K562 (cell line): ENCODE measurements around the gene HMCN2. TPM values are rescaled to one million over a fixed set of nuclear protein-coding genes. Genes with fewer than 3 reads are reported as not detected.

Experiments
- ATAC-seq: fragments of 200-7000 bp; cut with Tn5 transposase; 3 replicates; pipeline ENCODE4 v1.9.1; 2020; ENCODE audit warnings: moderate library complexity
- BruUV-seq: library from RNA; stranded (reverse); fragments of 400-500 nt; replicated peaks from 2 replicates; lab custom pipeline; 2021; lab: Mats Ljungman, UMichigan
- CTCF ChIA-PET: fragments of 300-600 bp; formaldehyde crosslinking; extraction: SDS; loops from one replicate; lab custom pipeline; 2021; ENCODE audit warnings: low intra/inter-chr PET ratio; lab: Yijun Ruan, JAX
- POLR2A ChIA-PET: fragments of 300-600, 350-650 bp; sonication (Branson Sonifier 250); formaldehyde crosslinking; extraction: SDS; loops from one replicate; lab custom pipeline; 2021; ENCODE audit warnings: antibody characterized with exemption, inconsistent platforms; lab: Yijun Ruan, JAX
- DNase-seq, 4 experiments: peaks; one replicate each; pipeline versions ENCODE4 v3.0.0 to v3.0.0-alpha.2; 2011 to 2018; ENCODE audit warnings: low spot score in 3 of 4, mixed read lengths in 3 of 4; ENCODE audit errors: extremely low read depth in 1 of 4
- FAIRE-seq: peaks from 2 replicates; lab custom pipeline; 2011; peaks lifted over from hg19 to GRCh38; lab: Jason Lieb, UNC
- H2AFZ ChIP-seq: 2 replicates; pipeline ENCODE4 v1.6.0; 2011; ENCODE audit warnings: low read depth, low read length, control low read depth, inconsistent platforms
- H3K27ac ChIP-seq: fragments of 200-600 bp; 3 replicates; pipeline ENCODE4 v1.8.0; 2011; ENCODE audit warnings: low read depth, mild to moderate bottlenecking, control low read depth, inconsistent platforms, low read length, moderate library complexity, mixed read lengths; ENCODE audit errors: extremely low read depth
- H3K27me3 ChIP-seq, 2 experiments: fragments of 300-600 bp in 1 of 2; 2 replicates in 1 of 2; 3 replicates in 1 of 2; pipeline versions ENCODE4 v1.6.0 to v1.8.0; 2011; ENCODE audit warnings: inconsistent platforms in 2 of 2, low read length in 2 of 2, mild to moderate bottlenecking in 1 of 2, mixed read lengths in 1 of 2, moderate library complexity in 1 of 2; ENCODE audit not compliant: control insufficient read depth in 2 of 2, insufficient read depth in 2 of 2
- H3K36me3 ChIP-seq: fragments of 300-600 bp; 3 replicates; pipeline ENCODE4 v1.8.0; 2011; ENCODE audit warnings: mild to moderate bottlenecking, low read length, inconsistent platforms; ENCODE audit not compliant: control insufficient read depth, insufficient read depth
- H3K4me1 ChIP-seq, 2 experiments: fragments of 200-600 bp in 1 of 2; replicated peaks in 1 of 2; 2 replicates in 1 of 2; 3 replicates in 1 of 2; pipeline versions ENCODE4 v1.5.1 to v1.8.0; 2011; ENCODE audit warnings: inconsistent platforms in 2 of 2, low read length in 2 of 2, mild to moderate bottlenecking in 1 of 2, mixed read lengths in 1 of 2, moderate library complexity in 1 of 2; ENCODE audit not compliant: control insufficient read depth in 2 of 2, insufficient read depth in 2 of 2
- H3K4me2 ChIP-seq: 2 replicates; pipeline ENCODE4 v1.6.1; 2011; ENCODE audit warnings: low read length, control low read depth, inconsistent platforms, mixed read lengths; ENCODE audit not compliant: insufficient read depth
- H3K4me3 ChIP-seq: fragments of 200-600 bp; sonication (generic), shearing (Covaris generic); 2 replicates; pipeline ENCODE4 v1.5.1; 2016; ENCODE audit warnings: control low read depth, inconsistent platforms
- H3K79me2 ChIP-seq: fragments of 200-600 bp; 3 replicates; pipeline ENCODE4 v1.8.0; 2011; ENCODE audit warnings: low read length, inconsistent platforms; ENCODE audit not compliant: control insufficient read depth, insufficient read depth
- H3K9ac ChIP-seq, 2 experiments: 2 replicates each; pipeline versions ENCODE4 v1.6.0 to v1.6.1; 2011; ENCODE audit warnings: low read depth in 2 of 2, low read length in 2 of 2, control low read depth in 1 of 2, inconsistent platforms in 1 of 2, mild to moderate bottlenecking in 1 of 2, mixed read lengths in 1 of 2; ENCODE audit not compliant: insufficient read depth in 1 of 2
- H3K9me1 ChIP-seq: one replicate; pipeline ENCODE4 v1.6.0; 2011; ENCODE audit warnings: inconsistent platforms, mild to moderate bottlenecking, low read length, moderate library complexity; ENCODE audit not compliant: control insufficient read depth, insufficient read depth
- H3K9me3 ChIP-seq: replicated peaks from 2 replicates; pipeline ENCODE4 v1.5.1; 2011; ENCODE audit warnings: low read depth, low read length, inconsistent platforms; ENCODE audit not compliant: control insufficient read depth, insufficient read depth
- H4K20me1 ChIP-seq: replicated peaks from 2 replicates; pipeline ENCODE4 v1.6.1; 2011; ENCODE audit warnings: low read length, inconsistent platforms, mixed read lengths; ENCODE audit not compliant: control insufficient read depth, insufficient read depth
- ADNP ChIP-seq: fragments of 200-800 bp; sonication (Bioruptor generic); IDR thresholded peaks from 2 replicates; pipeline ENCODE4 v1.6.1; 2016; ENCODE audit warnings: missing genetic modification characterization, missing compliant biosample characterization
- ARHGAP35 ChIP-seq: fragments of 450-650 bp; IDR thresholded peaks from 2 replicates; pipeline ENCODE4 v1.6.1; 2018; ENCODE audit not compliant: partially characterized antibody
- CBFA2T3 ChIP-seq: fragments of 450-650 bp; IDR thresholded peaks from 2 replicates; pipeline ENCODE4 v1.6.1; 2017
- EP400 ChIP-seq: fragments of 450-650 bp; IDR thresholded peaks from 2 replicates; pipeline ENCODE4 v1.6.1; 2017; ENCODE audit warnings: antibody characterized with exemption, mild to moderate bottlenecking, moderate library complexity
- EWSR1 ChIP-seq: fragments of 450-650 bp; IDR thresholded peaks from 2 replicates; pipeline ENCODE4 v1.6.1; 2018; ENCODE audit warnings: borderline replicate concordance, mild to moderate bottlenecking, low read depth, moderate library complexity; ENCODE audit not compliant: partially characterized antibody
- FOXA1 ChIP-seq: fragments of 450-650 bp; IDR thresholded peaks from 2 replicates; pipeline ENCODE4 v1.6.1; 2016; ENCODE audit warnings: mild to moderate bottlenecking, borderline replicate concordance
- FOXJ3 ChIP-seq: sonication (generic); formaldehyde crosslinking; IDR thresholded peaks from 2 replicates; pipeline ENCODE4 v1.4.0; 2020; ENCODE audit warnings: mild to moderate bottlenecking, missing genetic modification reagents
- KDM2B ChIP-seq: fragments of 250-450 bp; sonication (Bioruptor Pico); IDR thresholded peaks from 2 replicates; pipeline ENCODE4 v1.8.0; 2021; ENCODE audit warnings: mild to moderate bottlenecking, moderate library complexity
- POLR2AphosphoS5 ChIP-seq: IDR thresholded peaks from 2 replicates; pipeline ENCODE4 v1.6.1; 2011; ENCODE audit warnings: mild to moderate bottlenecking, low read depth, low read length, moderate library complexity; ENCODE audit not compliant: control insufficient read depth, insufficient read depth
- SNRNP70 ChIP-seq: fragments of 200-400 bp; formaldehyde crosslinking; optimal IDR thresholded peaks from 2 replicates; pipeline ENCODE3; 2017; ENCODE audit warnings: low read depth, low read length
- TAF1 ChIP-seq: IDR thresholded peaks from 2 replicates; pipeline ENCODE4 v1.6.1; 2011; ENCODE audit warnings: mild to moderate bottlenecking, low read length, moderate library complexity; ENCODE audit not compliant: insufficient read depth, control insufficient read depth, severe bottlenecking; ENCODE audit errors: extremely low read depth
- TGIF2 ChIP-seq: sonication (generic); formaldehyde crosslinking; IDR thresholded peaks from 2 replicates; pipeline ENCODE4 v1.8.1; 2022; ENCODE audit warnings: mild to moderate bottlenecking, missing genetic modification reagents, moderate library complexity
- ZC3H11A ChIP-seq: IDR thresholded peaks from 2 replicates; pipeline ENCODE4 v1.6.1; 2012; ENCODE audit warnings: low read depth, low read length, improper control_type of control experiment
- ZNF140 ChIP-seq: fragments of 250-450 bp; sonication (Bioruptor Pico); IDR thresholded peaks from 2 replicates; pipeline ENCODE4 v1.8.0; 2021; ENCODE audit warnings: moderate library complexity, mild to moderate bottlenecking, inconsistent platforms
- ZNF77 ChIP-seq: fragments of 250-450 bp; sonication (Bioruptor Pico); IDR thresholded peaks from 2 replicates; pipeline ENCODE4 v1.5.0; 2020
- WGBS: fragments of 100-300 bp; shearing (Covaris generic); methylation state at CpG from one replicate; pipeline ENCODE4 v1.1.6; 2016; ENCODE audit warnings: low coverage, mixed read lengths; ENCODE audit not compliant: insufficient coverage; ENCODE audit errors: missing lambda C conversion rate; 5-methylcytosine and 5-hydroxymethylcytosine counted together
- in situ Hi-C: fragments of 300-500 bp; cut with MboI; formaldehyde crosslinking; loops from 4 replicates; pipeline ENCODE4 v1.15.0; 2018; ENCODE audit warnings: inconsistent platforms, mixed read lengths
- intact Hi-C: fragments of 100-400 bp; cut with micrococcal nuclease; formaldehyde crosslinking; loops from 2 replicates; pipeline ENCODE4 v1.14.2; 2022
- polyA plus RNA-seq, 8 experiments: library from polyadenylated mRNA; depleted of rRNA in 4 of 8; stranded (reverse) in 5 of 8; unstranded in 3 of 8; fragments of >200 nt; fragmentation: Nextera tagmentation in 2 of 8; fragmentation: Illumina TruSeq in 1 of 8; extraction: Ambion mirVana in 2 of 8; extraction: Trizol in 1 of 8; gene quantifications; 2 replicates each; pipeline versions ENCODE4 v1.2.1 to v1.2.3, GENCODE V29; 2011 to 2014; ENCODE audit warnings: inconsistent platforms in 1 of 8, missing spikeins in 1 of 8
- total RNA-seq, 7 experiments: library from RNA; depleted of rRNA in 6 of 7; stranded (reverse); fragments of >200 nt in 6 of 7; fragmentation: Illumina TruSeq in 2 of 7; extraction: Trizol in 2 of 7; gene quantifications; 2 replicates each; pipeline versions ENCODE4 v1.2.1 to v1.2.3, GENCODE V29; 2011 to 2021; ENCODE audit warnings: low replicate concordance in 1 of 7
- TF ChIP-seq, protein P1 (sequence below): fragments of 450-650 bp; IDR thresholded peaks from one replicate; pipeline ENCODE4 v1.6.1; 2018; ENCODE audit warnings: mild to moderate bottlenecking, moderate library complexity; ENCODE audit not compliant: partially characterized antibody
- TF ChIP-seq, protein P2 (sequence below): fragments of 250-450 bp; sonication (Bioruptor Pico); IDR thresholded peaks from 2 replicates; pipeline ENCODE4 v1.9.0; 2021; ENCODE audit warnings: mild to moderate bottlenecking, inconsistent platforms

Gene HMCN2
- total and polyA plus RNA-seq, 9 of the 15 experiments (the other 6 are each of a cell fraction or from before 2014, with no cell fraction given): 0.01 TPM; not detected in 8

DNA sequence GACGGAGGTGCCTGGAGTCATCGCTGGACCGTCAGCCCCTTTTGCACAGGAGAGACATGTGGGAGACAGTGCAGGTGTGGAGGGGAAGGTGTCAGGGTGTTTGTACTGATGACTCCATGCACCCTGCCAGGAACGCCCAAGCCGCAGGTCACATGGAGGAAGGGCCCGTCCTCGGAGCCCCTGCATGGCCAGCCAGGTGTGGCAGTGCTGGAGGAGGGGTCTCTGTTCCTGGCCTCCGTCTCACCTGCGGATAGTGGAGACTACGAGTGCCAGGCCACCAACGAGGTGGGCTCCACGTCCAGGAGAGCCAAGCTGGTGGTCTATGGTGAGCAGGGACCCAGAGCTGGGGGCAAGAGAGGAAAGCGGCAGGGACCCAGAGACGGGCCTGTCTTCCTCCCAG lies 81.5 kb downstream of the HMCN2 start:
- DNase-seq (no peak), ATAC-seq (no peak), FAIRE-seq (no peak)
- Histone ChIP-seq H3K4me1 (peaks cover 0 to 36% of the 10 kb centered on the region in 2 experiments; a peak in 2 of 5 replicates), H3K27ac (no peak overlapping the region), H3K36me3 (no peaks in the 10 kb centered on the region; the same call in 2 of the 3 replicates), H3K27me3 (peaks cover 2 to 22% of the 10 kb centered on the region in 2 experiments; a peak in 3 of 5 replicates), H2AFZ (no peak overlapping the region), H3K79me2 (no peaks in the 10 kb centered on the region), H3K9me1 (no peaks in the 10 kb centered on the region), H3K9me3 (no peaks in the 10 kb centered on the region; the same call in 1 of the 2 replicates), H3K4me3 (no peak overlapping the region), H4K20me1 (peaks cover 9% of the 10 kb centered on the region), H3K9ac (no peak overlapping the region; a peak in 1 of 4 replicates), H3K4me2 (no peak overlapping the region)
- intact Hi-C loops (loop anchor here (10.0 kb wide), 2 partner anchors 102 to 462 kb away; no protein-coding TSS in a partner anchor), in situ Hi-C loops (loop anchor here (5.0 to 25.0 kb wide), 2 partner anchors 235 to 685 kb away; partner anchors contain the start of gene PRRX2)
- ChIA-PET POLR2A (interaction anchor here (0.6 kb wide), 1 partner anchor 543 kb away, joined by 3 read pairs; no protein-coding TSS in a partner anchor), CTCF (no interaction called here)
- BruUV-seq: no TSS peak
- WGBS: 6% methylated on average over 14 of the region's 14 CpGs
- no peak for TF ChIP-seq ZNF77 (CRISPR knock-in tag)
- no peak for TF ChIP-seq POLR2AphosphoS5
- no peak for TF ChIP-seq ZC3H11A
- TF ChIP-seq, protein P1, sequence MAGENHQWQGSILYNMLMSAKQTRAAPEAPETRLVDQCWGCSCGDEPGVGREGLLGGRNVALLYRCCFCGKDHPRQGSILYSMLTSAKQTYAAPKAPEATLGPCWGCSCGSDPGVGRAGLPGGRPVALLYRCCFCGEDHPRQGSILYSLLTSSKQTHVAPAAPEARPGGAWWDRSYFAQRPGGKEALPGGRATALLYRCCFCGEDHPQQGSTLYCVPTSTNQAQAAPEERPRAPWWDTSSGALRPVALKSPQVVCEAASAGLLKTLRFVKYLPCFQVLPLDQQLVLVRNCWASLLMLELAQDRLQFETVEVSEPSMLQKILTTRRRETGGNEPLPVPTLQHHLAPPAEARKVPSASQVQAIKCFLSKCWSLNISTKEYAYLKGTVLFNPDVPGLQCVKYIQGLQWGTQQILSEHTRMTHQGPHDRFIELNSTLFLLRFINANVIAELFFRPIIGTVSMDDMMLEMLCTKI: no peak
- TF ChIP-seq TGIF2 (CRISPR knock-in tag): no peak
- no peak for TF ChIP-seq FOXJ3
- TF ChIP-seq EP400: no peak
- no peak for TF ChIP-seq ADNP (tag)
- no peak for TF ChIP-seq SNRNP70
- TF ChIP-seq, protein P2, sequence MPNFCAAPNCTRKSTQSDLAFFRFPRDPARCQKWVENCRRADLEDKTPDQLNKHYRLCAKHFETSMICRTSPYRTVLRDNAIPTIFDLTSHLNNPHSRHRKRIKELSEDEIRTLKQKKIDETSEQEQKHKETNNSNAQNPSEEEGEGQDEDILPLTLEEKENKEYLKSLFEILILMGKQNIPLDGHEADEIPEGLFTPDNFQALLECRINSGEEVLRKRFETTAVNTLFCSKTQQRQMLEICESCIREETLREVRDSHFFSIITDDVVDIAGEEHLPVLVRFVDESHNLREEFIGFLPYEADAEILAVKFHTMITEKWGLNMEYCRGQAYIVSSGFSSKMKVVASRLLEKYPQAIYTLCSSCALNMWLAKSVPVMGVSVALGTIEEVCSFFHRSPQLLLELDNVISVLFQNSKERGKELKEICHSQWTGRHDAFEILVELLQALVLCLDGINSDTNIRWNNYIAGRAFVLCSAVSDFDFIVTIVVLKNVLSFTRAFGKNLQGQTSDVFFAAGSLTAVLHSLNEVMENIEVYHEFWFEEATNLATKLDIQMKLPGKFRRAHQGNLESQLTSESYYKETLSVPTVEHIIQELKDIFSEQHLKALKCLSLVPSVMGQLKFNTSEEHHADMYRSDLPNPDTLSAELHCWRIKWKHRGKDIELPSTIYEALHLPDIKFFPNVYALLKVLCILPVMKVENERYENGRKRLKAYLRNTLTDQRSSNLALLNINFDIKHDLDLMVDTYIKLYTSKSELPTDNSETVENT (CRISPR knock-in tag): no peak
- TF ChIP-seq KDM2B (CRISPR knock-in tag): no peak
- TF ChIP-seq ZNF140 (CRISPR knock-in tag): no peak
- TF ChIP-seq FOXA1: no peak
- no peak for TF ChIP-seq TAF1
- TF ChIP-seq EWSR1: no peak
- TF ChIP-seq ARHGAP35: no peak
- no peak for TF ChIP-seq CBFA2T3
